Activated B cell treated with CpG ODN at 0.5 μM for 24 hours (primary cell): Measurements from ENCODE around the gene POU2F2. TPM values are rescaled to one million over a fixed set of nuclear protein-coding genes. Genes with fewer than 3 reads are reported as not detected.

Source experiments
- ATAC-seq: fragments of 200-7000 bp; cut with Tn5 transposase; one replicate; pipeline ENCODE4 v1.10.0; 2021; ENCODE audit warnings: low read depth, mild to moderate bottlenecking, moderate library complexity
- CTCF ChIA-PET: fragments of 350-600 bp; sonication (Branson Sonifier 250); formaldehyde crosslinking; loops from one replicate; lab custom pipeline; 2021; ENCODE audit warnings: antibody characterized with exemption; lab: Charles Lee
- POLR2A ChIA-PET: fragments of 350-600 bp; sonication (Branson Sonifier 250); formaldehyde crosslinking; loops from one replicate; lab custom pipeline; 2021; ENCODE audit warnings: antibody characterized with exemption; lab: Charles Lee
- DNase-seq: peaks from one replicate; pipeline ENCODE4 v3.0.0; 2022
- H3K27ac Mint-ChIP-seq: one replicate; pipeline ENCODE4 v1.8.0; 2020; ENCODE audit warnings: mixed read lengths
- H3K27me3 Mint-ChIP-seq: one replicate; pipeline ENCODE4 v1.8.0; 2021; ENCODE audit warnings: mixed read lengths
- H3K36me3 Mint-ChIP-seq: one replicate; pipeline ENCODE4 v1.8.0; 2021; ENCODE audit warnings: low read depth, mixed read lengths
- H3K4me1 Mint-ChIP-seq: one replicate; pipeline ENCODE4 v1.8.0; 2021; ENCODE audit warnings: mixed read lengths
- H3K4me3 Mint-ChIP-seq: one replicate; pipeline ENCODE4 v1.8.0; 2020; ENCODE audit warnings: mild to moderate bottlenecking, mixed read lengths
- H3K9me3 Mint-ChIP-seq: one replicate; pipeline ENCODE4 v1.8.0; 2020; ENCODE audit warnings: mixed read lengths
- intact Hi-C: fragments of 100-400 bp; cut with micrococcal nuclease; formaldehyde crosslinking; loops from one replicate; pipeline ENCODE4 v1.15.1; 2024
- total RNA-seq: library from RNA; stranded (reverse); gene quantifications from 2 replicates; pipeline ENCODE4 v1.2.3, GENCODE V29; 2022
- TF ChIP-seq, protein P1 (sequence below): fragments of 200-600 bp; IDR thresholded peaks from one replicate; pipeline ENCODE4 v1.8.0; 2022; ENCODE audit warnings: antibody characterized with exemption, mild to moderate bottlenecking

POU2F2 gene
- total RNA-seq, 1 donor from 2014 or later: 577 TPM

DNA sequence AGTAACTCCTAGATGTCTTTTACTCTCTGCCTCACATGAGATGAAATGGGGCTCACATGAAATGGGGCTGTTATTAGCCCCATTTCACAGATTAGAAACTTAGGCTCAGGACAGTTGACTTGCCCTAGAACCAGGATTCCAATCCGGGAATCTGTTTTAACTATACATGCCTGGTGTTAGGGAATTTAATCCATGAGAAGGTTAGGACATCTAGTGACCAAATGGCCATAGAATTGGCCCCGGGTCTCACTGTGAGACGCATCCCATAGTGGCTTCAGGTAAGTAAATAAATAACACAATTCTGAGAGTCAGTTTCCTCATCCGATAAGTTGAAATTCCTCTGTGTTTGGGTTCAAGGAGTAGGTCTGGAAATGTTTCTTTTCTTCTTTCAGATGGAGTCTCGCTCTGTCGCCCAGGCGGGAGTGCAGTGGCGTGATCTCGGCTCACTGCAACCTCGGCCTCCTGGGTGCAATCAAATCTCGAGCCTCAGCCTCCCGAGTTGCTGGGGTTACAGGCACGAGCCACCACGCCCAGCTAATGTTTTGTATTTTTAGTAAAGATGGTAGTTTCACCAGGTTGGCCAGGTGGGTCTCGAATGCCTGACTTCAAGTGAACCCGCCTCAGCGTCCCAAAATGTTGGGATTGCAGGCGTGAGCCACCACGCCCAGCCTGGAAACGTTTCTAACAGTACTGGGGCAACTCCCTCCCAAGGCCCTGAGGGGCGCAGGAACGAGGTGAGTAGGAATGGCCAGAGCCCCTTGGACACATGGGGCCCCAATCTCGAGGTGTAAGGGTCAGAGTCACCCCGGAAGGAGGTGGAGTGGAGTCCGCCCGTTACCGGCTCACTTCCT is 57.5 kb downstream of the POU2F2 start:
- ATAC-seq: no peak
- no peak for DNase-seq
- Mint-ChIP-seq H3K36me3 (peaks cover 37% of the 10 kb centered on the region), H3K27ac (peak overlapping the region; percentile 99), H3K4me1 (peaks cover 37% of the 10 kb centered on the region), H3K9me3 (no peaks in the 10 kb centered on the region), H3K4me3 (peak overlapping the region; percentile 90), H3K27me3 (peaks cover 2% of the 10 kb centered on the region)
- POLR2A ChIA-PET: interaction anchor here (1.4 kb wide), 1 partner anchor 15 kb away, joined by 5 read pairs; no protein-coding TSS in a partner anchor
- CTCF ChIA-PET: no interaction called here
- intact Hi-C loops: loop anchor here (1.0 to 5.0 kb wide), 3 partner anchors 58 to 322 kb away; partner anchors contain the start of genes CD79A and POU2F2
- TF ChIP-seq, protein P1, sequence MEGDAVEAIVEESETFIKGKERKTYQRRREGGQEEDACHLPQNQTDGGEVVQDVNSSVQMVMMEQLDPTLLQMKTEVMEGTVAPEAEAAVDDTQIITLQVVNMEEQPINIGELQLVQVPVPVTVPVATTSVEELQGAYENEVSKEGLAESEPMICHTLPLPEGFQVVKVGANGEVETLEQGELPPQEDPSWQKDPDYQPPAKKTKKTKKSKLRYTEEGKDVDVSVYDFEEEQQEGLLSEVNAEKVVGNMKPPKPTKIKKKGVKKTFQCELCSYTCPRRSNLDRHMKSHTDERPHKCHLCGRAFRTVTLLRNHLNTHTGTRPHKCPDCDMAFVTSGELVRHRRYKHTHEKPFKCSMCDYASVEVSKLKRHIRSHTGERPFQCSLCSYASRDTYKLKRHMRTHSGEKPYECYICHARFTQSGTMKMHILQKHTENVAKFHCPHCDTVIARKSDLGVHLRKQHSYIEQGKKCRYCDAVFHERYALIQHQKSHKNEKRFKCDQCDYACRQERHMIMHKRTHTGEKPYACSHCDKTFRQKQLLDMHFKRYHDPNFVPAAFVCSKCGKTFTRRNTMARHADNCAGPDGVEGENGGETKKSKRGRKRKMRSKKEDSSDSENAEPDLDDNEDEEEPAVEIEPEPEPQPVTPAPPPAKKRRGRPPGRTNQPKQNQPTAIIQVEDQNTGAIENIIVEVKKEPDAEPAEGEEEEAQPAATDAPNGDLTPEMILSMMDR: no peak

DNA sequence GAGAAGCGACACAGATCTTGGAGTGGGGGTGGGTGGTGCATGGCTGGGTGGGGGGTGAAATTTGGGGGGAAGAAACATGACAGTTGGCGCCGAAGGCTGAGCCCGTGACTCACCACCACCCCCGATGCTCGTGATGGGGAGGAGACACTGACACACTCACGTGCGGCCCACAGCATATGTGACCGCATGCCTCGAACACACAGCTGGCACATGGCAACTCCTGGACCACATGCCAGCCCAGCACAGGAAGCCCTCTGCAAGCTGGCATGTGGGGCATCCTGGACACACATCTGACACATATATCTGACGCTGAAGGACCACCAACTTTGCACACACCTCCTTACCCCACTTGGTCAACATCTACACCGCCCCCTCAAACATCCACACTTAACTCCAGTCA is 61.0 kb downstream of the POU2F2 start:
- Mint-ChIP-seq H3K4me3 (no peak overlapping the region), H3K27ac (no peak overlapping the region), H3K36me3 (peaks cover 7% of the 10 kb centered on the region), H3K4me1 (peaks cover 15% of the 10 kb centered on the region), H3K9me3 (no peaks in the 10 kb centered on the region), H3K27me3 (peaks cover 2% of the 10 kb centered on the region)
- TF ChIP-seq, protein P1: no peak
- DNase-seq (no peak), ATAC-seq (no peak)
- ChIA-PET POLR2A (interaction anchor here (0.6 to 1.2 kb wide), 2 partner anchors 28 to 112 kb away, joined by 4 to 5 read pairs; partner anchors contain the start of gene RABAC1), CTCF (no interaction called here)
- intact Hi-C loops: no loop called here

DNA sequence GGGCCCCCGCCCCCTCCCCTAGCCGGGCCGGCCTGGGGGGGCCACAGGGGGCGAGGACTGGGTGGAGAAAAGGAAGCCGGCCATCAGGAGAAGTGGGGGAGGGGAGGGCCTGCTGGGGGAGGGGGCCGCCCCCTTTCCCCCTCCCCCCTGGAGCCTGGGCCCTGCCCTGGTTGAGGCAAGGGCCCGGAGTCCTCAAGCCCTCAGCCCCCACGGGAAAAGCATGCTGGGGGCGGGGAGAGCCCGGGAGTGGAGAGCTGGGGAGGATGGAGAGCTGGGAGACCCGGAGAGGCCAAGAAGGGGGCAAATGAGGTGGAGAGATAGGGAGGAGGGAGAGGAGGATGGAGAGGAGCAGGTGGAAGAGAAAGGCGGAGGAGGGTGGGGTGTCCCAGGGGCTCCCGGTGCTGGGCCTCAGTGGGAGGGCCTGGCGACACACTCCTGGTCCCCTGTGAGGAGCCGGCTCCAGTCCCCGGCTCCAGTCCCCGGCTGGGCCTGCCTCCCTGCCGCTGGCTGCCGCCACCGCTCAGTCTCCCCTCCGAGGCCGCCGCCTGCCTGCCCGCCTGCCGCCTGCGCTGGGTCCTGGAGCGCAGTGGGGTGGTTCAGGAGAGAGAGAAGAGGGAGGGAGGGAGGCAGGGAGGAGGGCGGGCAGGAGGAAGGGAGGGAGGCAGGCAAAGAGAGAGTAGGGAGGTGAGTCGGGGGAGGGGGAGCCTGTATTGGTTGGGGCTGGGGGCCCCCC is 62.5 kb downstream of the POU2F2 start, which contains the start of gene GRIK5:
Gene GRIK5 (minus strand): TSS at position 588 of the 733 bp plus-strand sequence. CDS start 4,436 bp downstream, outside the sequence.
- H3K27ac Mint-ChIP-seq: no peak within 1 kb of the TSS
- peaks cover 4% of the 10 kb centered on the region for H3K4me1 Mint-ChIP-seq
- CTCF ChIA-PET: no interaction called here
- no peak for DNase-seq
- TF ChIP-seq, protein P1: no peak
- no peak within 1 kb of the TSS for H3K4me3 Mint-ChIP-seq
- intact Hi-C loops: no loop called here
- no peaks in the 10 kb centered on the region for H3K9me3 Mint-ChIP-seq
- ATAC-seq: no peak
- POLR2A ChIA-PET: interaction anchor here (0.7 kb wide), 1 partner anchor 12 kb away, joined by 3 read pairs; no protein-coding TSS in a partner anchor
- no peaks in the 10 kb centered on the region for H3K36me3 Mint-ChIP-seq
- peaks cover 4% of the 10 kb centered on the region for H3K27me3 Mint-ChIP-seq

DNA sequence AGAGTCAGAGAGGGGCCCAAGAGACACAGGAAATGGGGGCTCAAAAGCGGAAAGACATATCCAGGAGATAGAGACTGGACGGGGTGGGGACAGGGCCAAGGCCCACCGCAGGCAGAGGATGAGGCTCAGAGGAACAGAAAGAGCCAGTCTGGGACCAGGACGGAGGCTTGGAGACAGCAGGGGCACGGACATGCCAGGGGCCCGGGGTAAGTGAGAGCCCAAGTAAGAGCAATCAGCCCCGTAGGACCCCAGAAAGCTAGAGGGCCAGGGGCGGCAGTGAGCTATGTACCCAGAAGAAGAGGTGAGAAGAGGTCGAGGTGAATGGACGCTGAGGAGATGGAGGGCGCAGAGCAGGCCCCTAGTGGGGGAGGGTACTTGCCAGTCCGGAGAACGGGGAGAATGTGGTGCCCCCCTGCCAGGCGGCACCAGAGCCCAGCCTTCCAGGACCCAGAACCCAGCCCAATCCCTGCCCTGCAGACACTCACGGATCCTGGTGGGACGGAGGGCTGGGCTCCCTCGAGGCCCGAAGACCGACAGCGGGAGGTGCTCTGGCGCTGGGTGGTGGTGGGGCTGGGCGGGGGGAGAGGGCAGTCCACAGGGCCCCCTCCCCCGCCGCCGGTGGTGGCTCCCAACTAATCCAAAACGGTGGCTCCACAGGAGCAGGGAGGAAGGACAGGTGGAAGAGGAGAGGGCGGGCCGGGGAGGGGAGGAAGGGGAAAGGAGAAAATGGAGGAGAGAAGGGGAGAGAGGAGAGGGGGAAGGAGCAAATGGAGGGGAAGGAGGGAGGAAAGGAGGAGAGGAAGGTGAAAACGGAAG is 63.3 kb downstream of the POU2F2 start:
- Mint-ChIP-seq H3K4me3 (no peak overlapping the region), H3K4me1 (no peaks in the 10 kb centered on the region), H3K27ac (no peak overlapping the region), H3K9me3 (no peaks in the 10 kb centered on the region), H3K27me3 (peaks cover 4% of the 10 kb centered on the region), H3K36me3 (no peaks in the 10 kb centered on the region)
- TF ChIP-seq, protein P1: no peak
- POLR2A ChIA-PET: interaction anchor here (0.7 kb wide), 1 partner anchor 13 kb away, joined by 3 read pairs; no protein-coding TSS in a partner anchor
- no peak for DNase-seq
- CTCF ChIA-PET: no interaction called here
- intact Hi-C loops: no loop called here
- no peak for ATAC-seq
